ENCODE measurements around the gene TGFBR3L. TPM values are rescaled to one million over a fixed set of nuclear protein-coding genes. Genes with fewer than 3 reads are reported as not detected.
A peak's percentile ranks its signal among the peaks of the same experiment; 100 is the strongest.

Gene TGFBR3L
- total RNA-seq, 2 experiments from 2014 or later, result 0.13 to 0.61 TPM

GRCh38 chr19:7871437-7872305 is 43.0 kb upstream of the TGFBR3L start:
- H4K20me1 ChIP-seq (ENCODE audit: insufficient read depth, low read length), result no peaks in the 10 kb centered on the region
- H3K36me3 ChIP-seq (ENCODE audit: insufficient read depth, low read length), result no peaks in the 10 kb centered on the region
- peak overlapping the region; percentile 39 for H3K27ac ChIP-seq (ENCODE audit: low read depth, low read length, poor library complexity, severe bottlenecking)
- ChIA-PET CTCF (ENCODE audit: unreplicated experiment) (no interaction called here), POLR2A (interaction anchor here (0.6 kb wide), 1 partner anchor 89 kb away, joined by 4 read pairs; no protein-coding TSS in a partner anchor)
- H2AFZ ChIP-seq (ENCODE audit: low read length), result peak overlapping the region; percentile 19; the same call in 1 of the 2 replicates
- peak overlapping the region; percentile 4 for H3K4me3 ChIP-seq (ENCODE audit: low read depth, low read length, poor library complexity, severe bottlenecking)
- TF ChIP-seq CTCF (conservative IDR thresholded peaks at IDR 0.05; ENCODE audit: low read length), result no peak
- TF ChIP-seq EZH2phosphoT487 (IDR thresholded peaks at IDR 0.05; ENCODE audit: borderline replicate concordance, low read depth, low read length), result no peak
- peaks cover 40% of the 10 kb centered on the region for H3K4me1 ChIP-seq (ENCODE audit: insufficient read depth, low read length, poor library complexity, severe bottlenecking)
- H3K9me2 ChIP-seq (ENCODE audit: insufficient read depth, low read length), result no peaks in the 10 kb centered on the region
- no TSS peak for BruUV-seq (replicated peaks)
- peak overlapping the region; percentile 39 for H3K4me2 ChIP-seq (ENCODE audit: low read length)
- peak; percentile 84 for DNase-seq (ENCODE audit: low spot score)
- no peaks in the 10 kb centered on the region for H3K9me3 ChIP-seq (ENCODE audit: low read length)
- no peaks in the 10 kb centered on the region for H3K79me2 ChIP-seq (ENCODE audit: insufficient read depth, low read depth, low read length)
- intact Hi-C loops (cut with micrococcal nuclease; ENCODE audit: unreplicated experiment), result loop anchor here (2.0 kb wide), 1 partner anchor 49 kb away; the partner anchor contains the start of gene SNAPC2

GRCh38 chr19:7872306-7873204 is 42.1 kb upstream of the TGFBR3L start:
- Histone ChIP-seq H3K36me3 (ENCODE audit: insufficient read depth, low read length) (no peaks in the 10 kb centered on the region), H3K9me3 (ENCODE audit: low read length) (no peaks in the 10 kb centered on the region), H4K20me1 (ENCODE audit: insufficient read depth, low read length) (no peaks in the 10 kb centered on the region), H3K4me1 (ENCODE audit: insufficient read depth, low read length, poor library complexity, severe bottlenecking) (peaks cover 40% of the 10 kb centered on the region), H3K9me2 (ENCODE audit: insufficient read depth, low read length) (no peaks in the 10 kb centered on the region), H3K27ac (ENCODE audit: low read depth, low read length, poor library complexity, severe bottlenecking) (no peak overlapping the region), H3K79me2 (ENCODE audit: insufficient read depth, low read depth, low read length) (no peaks in the 10 kb centered on the region), H2AFZ (ENCODE audit: low read length) (no peak overlapping the region), H3K4me3 (ENCODE audit: low read depth, low read length, poor library complexity, severe bottlenecking) (no peak overlapping the region), H3K4me2 (ENCODE audit: low read length) (peak overlapping the region; percentile 39; the same call in 1 of the 2 replicates)
- no TSS peak for BruUV-seq (replicated peaks)
- intact Hi-C loops (cut with micrococcal nuclease; ENCODE audit: unreplicated experiment), result no loop called here
- TF ChIP-seq EZH2phosphoT487 (IDR thresholded peaks at IDR 0.05; ENCODE audit: borderline replicate concordance, low read depth, low read length) (no peak), CTCF (conservative IDR thresholded peaks at IDR 0.05; ENCODE audit: low read length) (no peak)
- DNase-seq (ENCODE audit: low spot score), result no peak
- ChIA-PET POLR2A (interaction anchor here (0.6 kb wide), 1 partner anchor 88 kb away, joined by 4 read pairs; no protein-coding TSS in a partner anchor), CTCF (ENCODE audit: unreplicated experiment) (no interaction called here)

Measured in OCI-LY7 (cell line).